H1 (cell line): Measurements from ENCODE around the gene PRR23E. TPM values are rescaled to one million over a fixed set of nuclear protein-coding genes. Genes with fewer than 3 reads are reported as not detected.

Experiments used
- CTCF ChIA-PET: fragments of 300-600 bp; sonication (Branson Sonifier 250); formaldehyde crosslinking; loops from one replicate; lab custom pipeline; 2021; ENCODE audit not compliant: partially characterized antibody; lab: Charles Lee
- POLR2A ChIA-PET: fragments of 300-600 bp; sonication (Branson Sonifier 250); formaldehyde crosslinking; loops from one replicate; lab custom pipeline; 2021; ENCODE audit warnings: inconsistent platforms; ENCODE audit not compliant: partially characterized antibody; lab: Charles Lee
- DNase-seq, 2 experiments: peaks; one replicate each; pipeline versions ENCODE4 v3.0.0 to v3.0.0-alpha.2; 2010 to 2022; ENCODE audit warnings: low spot score in 2 of 2, low read depth in 1 of 2, mixed read lengths in 1 of 2
- FAIRE-seq: peaks from 2 replicates; lab custom pipeline; 2011; peaks lifted over from hg19 to GRCh38; lab: Jason Lieb, UNC
- H2AFZ ChIP-seq: 2 replicates; pipeline ENCODE4 v1.8.1; 2012; ENCODE audit warnings: low read length, inconsistent platforms
- H2AK5ac ChIP-seq: 2 replicates; pipeline ENCODE4 v1.6.1; 2013; ENCODE audit warnings: low read depth, low read length
- H2BK120ac ChIP-seq: replicated peaks from 2 replicates; pipeline ENCODE3; 2013; ENCODE audit warnings: low read depth, low read length, inconsistent platforms
- H2BK12ac ChIP-seq: 2 replicates; pipeline ENCODE4 v1.6.1; 2013; ENCODE audit warnings: low read depth, low read length
- H2BK15ac ChIP-seq: 2 replicates; pipeline ENCODE4 v1.6.1; 2013; ENCODE audit warnings: low read length
- H2BK20ac ChIP-seq: 2 replicates; pipeline ENCODE4 v1.6.1; 2013; ENCODE audit warnings: low read length
- H2BK5ac ChIP-seq: 2 replicates; pipeline ENCODE4 v1.6.1; 2013; ENCODE audit warnings: low read depth, low read length
- H3K14ac ChIP-seq: 2 replicates; pipeline ENCODE4 v1.6.1; 2013; ENCODE audit warnings: inconsistent platforms; ENCODE audit not compliant: insufficient read length
- H3K18ac ChIP-seq: 2 replicates; pipeline ENCODE4 v1.6.1; 2013; ENCODE audit warnings: low read length; ENCODE audit errors: extremely low read depth
- H3K23ac ChIP-seq: 2 replicates; pipeline ENCODE4 v1.6.1; 2013; ENCODE audit warnings: inconsistent platforms; ENCODE audit not compliant: insufficient read length
- H3K23me2 ChIP-seq: 2 replicates; pipeline ENCODE4 v1.6.1; 2013; ENCODE audit warnings: low read depth, low read length
- H3K27ac ChIP-seq: 2 replicates; pipeline ENCODE4 v1.6.1; 2011; ENCODE audit warnings: low read depth, low read length, inconsistent platforms
- H3K27me3 ChIP-seq, 4 experiments: replicated peaks in 1 of 4; 1 replicate in 1 of 4; 2 replicates in 3 of 4; pipeline versions ENCODE4 v1.6.1 to v1.8.1; 2011 to 2013; ENCODE audit warnings: low read length in 3 of 4, mild to moderate bottlenecking in 3 of 4, inconsistent platforms in 2 of 4, mixed read lengths in 2 of 4, moderate library complexity in 1 of 4; ENCODE audit not compliant: control insufficient read depth in 3 of 4, insufficient read depth in 3 of 4; ENCODE audit errors: extremely low read depth in 1 of 4
- H3K36me3 ChIP-seq, 4 experiments: 2 replicates each; pipeline versions ENCODE4 v1.6.1 to v1.8.1; 2011 to 2013; ENCODE audit warnings: mild to moderate bottlenecking in 4 of 4, low read length in 3 of 4, moderate library complexity in 2 of 4, control low read depth in 1 of 4, inconsistent platforms in 1 of 4; ENCODE audit not compliant: insufficient read depth in 4 of 4, control insufficient read depth in 2 of 4
- H3K4ac ChIP-seq: replicated peaks from 2 replicates; pipeline ENCODE3; 2013; ENCODE audit warnings: low read length, low read depth, mixed read lengths, inconsistent platforms; ENCODE audit not compliant: insufficient read length
- H3K4me1 ChIP-seq, 4 experiments: replicated peaks in 1 of 4; 1 replicate in 1 of 4; 2 replicates in 3 of 4; pipeline versions ENCODE4 v1.6.1 to v1.8.1; 2011 to 2013; ENCODE audit warnings: low read length in 3 of 4, inconsistent platforms in 2 of 4, mixed read lengths in 1 of 4; ENCODE audit not compliant: insufficient read depth in 4 of 4, control insufficient read depth in 3 of 4
- H3K4me2 ChIP-seq, 2 experiments: 2 replicates each; pipeline versions ENCODE4 v1.6.1 to v1.8.1; 2011 to 2013; ENCODE audit warnings: low read depth in 2 of 2, low read length in 2 of 2, control low read depth in 1 of 2, inconsistent platforms in 1 of 2, mild to moderate bottlenecking in 1 of 2; ENCODE audit not compliant: insufficient read depth in 1 of 2
- H3K4me3 ChIP-seq, 4 experiments: fragments of 200-600, 300-600 bp in 1 of 4; sonication (generic), shearing (Covaris generic), sonication (Bioruptor Twin) in 1 of 4; 2 replicates each; pipeline versions ENCODE4 v1.5.1 to v1.8.1; 2011 to 2016; ENCODE audit warnings: low read length in 4 of 4, low read depth in 3 of 4, control low read depth in 2 of 4, inconsistent platforms in 2 of 4, mild to moderate bottlenecking in 2 of 4, mixed read lengths in 1 of 4, moderate library complexity in 1 of 4; ENCODE audit not compliant: insufficient read depth in 2 of 4; ENCODE audit errors: extremely low read depth in 1 of 4
- H3K56ac ChIP-seq: replicated peaks from 2 replicates; pipeline ENCODE3; 2013; ENCODE audit warnings: low read depth, mild to moderate bottlenecking, mixed read lengths, low read length, inconsistent platforms; ENCODE audit not compliant: insufficient read length
- H3K79me1 ChIP-seq: 2 replicates; pipeline ENCODE4 v1.6.1; 2013; ENCODE audit warnings: low read depth, low read length, control low read depth
- H3K79me2 ChIP-seq, 2 experiments: 2 replicates each; pipeline versions ENCODE4 v1.6.1 to v1.8.1; 2012 to 2013; ENCODE audit warnings: low read length in 2 of 2, mild to moderate bottlenecking in 2 of 2, inconsistent platforms in 1 of 2; ENCODE audit not compliant: insufficient read depth in 2 of 2, control insufficient read depth in 1 of 2
- H3K9ac ChIP-seq, 4 experiments: replicated peaks in 1 of 4; 1 replicate in 1 of 4; 2 replicates in 3 of 4; pipeline versions ENCODE4 v1.6.1 to v1.8.1; 2011 to 2013; ENCODE audit warnings: low read depth in 3 of 4, low read length in 3 of 4, control low read depth in 2 of 4, mild to moderate bottlenecking in 2 of 4, moderate library complexity in 2 of 4, inconsistent platforms in 1 of 4; ENCODE audit errors: extremely low read depth in 1 of 4
- H3K9me3 ChIP-seq, 2 experiments: 2 replicates each; pipeline versions ENCODE4 v1.6.1 to v1.8.1; 2012 to 2013; ENCODE audit warnings: mild to moderate bottlenecking in 2 of 2, moderate library complexity in 2 of 2, control low read depth in 1 of 2, inconsistent platforms in 1 of 2, low read depth in 1 of 2, low read length in 1 of 2, mixed read lengths in 1 of 2; ENCODE audit not compliant: insufficient read depth in 2 of 2
- H4K20me1 ChIP-seq, 2 experiments: replicated peaks in 1 of 2; 2 replicates each; pipeline versions ENCODE3 to v1.8.1; 2011 to 2013; ENCODE audit warnings: inconsistent platforms in 2 of 2, low read length in 2 of 2, mild to moderate bottlenecking in 1 of 2; ENCODE audit not compliant: insufficient read depth in 2 of 2, control insufficient read depth in 1 of 2
- H4K5ac ChIP-seq: 2 replicates; pipeline ENCODE4 v1.6.1; 2013; ENCODE audit warnings: low read length, low read depth, mixed read lengths, inconsistent platforms; ENCODE audit not compliant: insufficient read length
- H4K8ac ChIP-seq: 2 replicates; pipeline ENCODE4 v1.8.0; 2013; ENCODE audit warnings: mild to moderate bottlenecking, moderate library complexity, low read length, inconsistent platforms; ENCODE audit not compliant: insufficient read depth; ENCODE audit errors: extremely low read depth
- H4K91ac ChIP-seq: replicated peaks from 2 replicates; pipeline ENCODE3; 2013; ENCODE audit warnings: low read length, mixed read lengths, inconsistent platforms; ENCODE audit not compliant: insufficient read length
- ATF3 ChIP-seq: IDR thresholded peaks from 2 replicates; pipeline ENCODE4 v1.6.1; 2011; ENCODE audit warnings: low read depth, mild to moderate bottlenecking, low read length; ENCODE audit not compliant: insufficient read depth
- CBX8 ChIP-seq: fragments of 300-800, 300-1000 bp; sonication (generic); IDR thresholded peaks from 2 replicates; pipeline ENCODE4 v1.7.1; 2016; ENCODE audit warnings: low read depth, low read length, borderline replicate concordance
- CREB1 ChIP-seq: IDR thresholded peaks from 2 replicates; pipeline ENCODE4 v1.6.1; 2012; ENCODE audit warnings: inconsistent platforms
- JUN ChIP-seq: IDR thresholded peaks from 2 replicates; pipeline ENCODE4 v1.6.1; 2011; ENCODE audit warnings: low read depth, mild to moderate bottlenecking, improper control_type of control experiment, low read length
- MAFK ChIP-seq: IDR thresholded peaks from 2 replicates; pipeline ENCODE4 v1.6.1; 2012; ENCODE audit warnings: low read depth, mild to moderate bottlenecking, improper control_type of control experiment, low read length
- MAX ChIP-seq: IDR thresholded peaks from 2 replicates; pipeline ENCODE4 v1.6.1; 2012; ENCODE audit warnings: inconsistent platforms
- POLR2A ChIP-seq, 2 experiments: IDR thresholded peaks; 1 replicate in 1 of 2; 2 replicates in 1 of 2; pipeline ENCODE4 v1.6.1; 2011; ENCODE audit warnings: low read depth in 2 of 2, low read length in 2 of 2, mild to moderate bottlenecking in 2 of 2; ENCODE audit errors: control extremely low read depth in 1 of 2
- RNF2 ChIP-seq: fragments of 200-900, 300-1000 bp; sonication (generic); IDR thresholded peaks from 2 replicates; pipeline ENCODE4 v1.7.1; 2016; ENCODE audit warnings: borderline replicate concordance, low read depth, mild to moderate bottlenecking, antibody characterized with exemption, low read length; ENCODE audit not compliant: poor library complexity, severe bottlenecking; ENCODE audit errors: missing control alignments
- SAP30 ChIP-seq: fragments of 300-600 bp; sonication (generic); IDR thresholded peaks from 2 replicates; pipeline ENCODE4 v1.7.1; 2012; ENCODE audit warnings: low read length, moderate library complexity, mild to moderate bottlenecking, inconsistent platforms; ENCODE audit not compliant: insufficient read depth, insufficient replicate concordance
- SRF ChIP-seq: IDR thresholded peaks from 2 replicates; pipeline ENCODE4 v1.6.1; 2011; ENCODE audit warnings: mild to moderate bottlenecking, low read depth, low read length, moderate library complexity
- TCF12 ChIP-seq: IDR thresholded peaks from 2 replicates; pipeline ENCODE4 v1.6.1; 2011; ENCODE audit warnings: low read depth, mild to moderate bottlenecking, low read length
- YY1 ChIP-seq: IDR thresholded peaks from 2 replicates; pipeline ENCODE4 v1.6.1; 2011; ENCODE audit warnings: low read depth, mild to moderate bottlenecking, low read length
- ZNF274 ChIP-seq: IDR thresholded peaks from 2 replicates; pipeline ENCODE4 v1.7.0; 2012; ENCODE audit warnings: low read length, borderline replicate concordance; ENCODE audit errors: extremely low read depth
- WGBS, 2 experiments: shearing (Covaris generic) in 1 of 2; methylation state at CpG; one replicate each; pipeline versions ENCODE4 v1.1.6 to v1.1.7; 2013 to 2015; ENCODE audit warnings: low lambda C conversion rate in 2 of 2, mixed read lengths in 2 of 2, inconsistent platforms in 1 of 2, low coverage in 1 of 2, missing lambda C conversion rate in 1 of 2; ENCODE audit not compliant: insufficient replicate concordance in 2 of 2, insufficient coverage in 1 of 2, insufficient read length in 1 of 2; ENCODE audit errors: extremely low coverage in 1 of 2, missing lambda C conversion rate in 1 of 2; 5-methylcytosine and 5-hydroxymethylcytosine counted together
- polyA plus RNA-seq, 7 experiments: library from polyadenylated mRNA; depleted of rRNA in 3 of 7; stranded (reverse) in 5 of 7; unstranded in 2 of 7; fragments of >200 nt in 5 of 7; fragments of 200-250 nt in 2 of 7; gene quantifications; 1 replicate in 5 of 7; 2 replicates in 1 of 7; 4 replicates in 1 of 7; pipeline versions ENCODE4 v1.2.1 to v1.2.3, GENCODE V29; 2011 to 2013; ENCODE audit warnings: missing spikeins in 2 of 7, mixed read lengths in 2 of 7
- total RNA-seq: library from RNA; stranded (reverse); fragmentation: NEBNext Ultra II Directional; extraction: Animal tissue kit (Norgen Biotek cat#: 25700); gene quantifications from 2 replicates; pipeline ENCODE4 v1.2.1, GENCODE V29; 2021

PRR23E gene
- total and polyA plus RNA-seq, 2 of the 8 experiments (the other 6 are each of a cell fraction or from before 2014, with no cell fraction given) = not detected

- H2AFZ ChIP-seq = no peak overlapping the region
- H3K27me3 ChIP-seq = no peaks in the 10 kb centered on the region
- DNase-seq (no peak), FAIRE-seq (no peak)
- H3K27ac ChIP-seq = no peak overlapping the region
- H2BK20ac ChIP-seq = no peak overlapping the region
- H3K9ac ChIP-seq = no peak overlapping the region
- peaks cover 0 to 5% (median 3%) of the 10 kb centered on the region in 4 experiments; a peak in 5 of 7 replicates for H3K4me1 ChIP-seq
- H4K5ac ChIP-seq = no peak overlapping the region
- WGBS, 2 experiments = 88% methylated on average over 13 of the region's 13 CpGs; no CpG with 5 or more reads in 1 of the 2 experiments
- no peaks in the 10 kb centered on the region for H3K23me2 ChIP-seq
- H3K79me2 ChIP-seq = no peaks in the 10 kb centered on the region
- peaks cover 0 to 1% of the 10 kb centered on the region in 2 experiments for H4K20me1 ChIP-seq
- H4K8ac ChIP-seq = no peak overlapping the region; the same call in 1 of the 2 replicates
- no peak overlapping the region for H3K4me3 ChIP-seq
- ChIA-PET CTCF (interaction anchor here (0.6 to 2.0 kb wide), 4 partner anchors 80 to 332 kb away, joined by 3 to 5 read pairs (median 4); no protein-coding TSS in a partner anchor), POLR2A (no interaction called here)
- H3K4me2 ChIP-seq = no peak overlapping the region
- no peak overlapping the region for H3K14ac ChIP-seq
- no peak overlapping the region for H3K4ac ChIP-seq
- H2BK5ac ChIP-seq = no peak overlapping the region
- no peak overlapping the region for H3K23ac ChIP-seq
- H3K56ac ChIP-seq = no peak overlapping the region
- H2BK15ac ChIP-seq = no peak overlapping the region
- no peak overlapping the region for H4K91ac ChIP-seq
- H2BK120ac ChIP-seq = no peak overlapping the region
- H3K79me1 ChIP-seq = no peaks in the 10 kb centered on the region
- H2AK5ac ChIP-seq = no peak overlapping the region
- H3K9me3 ChIP-seq = no peaks in the 10 kb centered on the region
- H3K18ac ChIP-seq = no peak overlapping the region
- H3K36me3 ChIP-seq = no peaks in the 10 kb centered on the region
- H2BK12ac ChIP-seq = no peak overlapping the region
- TF ChIP-seq SAP30 (no peak), ZNF274 (no peak), JUN (no peak), SRF (no peak), ATF3 (no peak), CBX8 (no peak), MAFK (no peak), POLR2A (IDR thresholded peaks at IDR 0.05; ENCODE audit: control extremely low read depth in 1 of 2, low read depth in 2 of 2, low read length in 2 of 2) (no peak), MAX (no peak), YY1 (no peak), RNF2 (no peak), CREB1 (no peak), TCF12 (no peak)
Measured at GRCh38 chr3:127209155-127209839, 16.4 kb downstream of the PRR23E start.
